H9 (cell line): Measurements from ENCODE around the gene TLE6. TPM values are rescaled to one million over a fixed set of nuclear protein-coding genes. Genes with fewer than 3 reads are reported as not detected.

Experiments
- DNase-seq: peaks from one replicate; pipeline ENCODE4 v3.0.0-alpha.2; 2017
- H2AFZ ChIP-seq: one replicate; pipeline ENCODE4 v1.6.1; 2013; ENCODE audit warnings: mild to moderate bottlenecking, low read length, control low read depth, moderate library complexity
- H2AK5ac ChIP-seq: 2 replicates; pipeline ENCODE4 v1.6.1; 2013; ENCODE audit warnings: low read length, control low read depth, mixed read lengths; ENCODE audit not compliant: insufficient read length
- H2BK120ac ChIP-seq: one replicate; pipeline ENCODE4 v1.6.1; 2013; ENCODE audit warnings: low read depth, mild to moderate bottlenecking, low read length, control low read depth, inconsistent platforms; ENCODE audit not compliant: poor library complexity, severe bottlenecking
- H2BK12ac ChIP-seq: 2 replicates; pipeline ENCODE4 v1.6.1; 2013; ENCODE audit warnings: low read length, control low read depth, mixed read lengths, low read depth; ENCODE audit not compliant: insufficient read length
- H2BK15ac ChIP-seq: 2 replicates; pipeline ENCODE4 v1.6.1; 2013; ENCODE audit warnings: low read depth, low read length, control low read depth
- H2BK20ac ChIP-seq: one replicate; pipeline ENCODE4 v1.6.1; 2013; ENCODE audit warnings: low read depth, mild to moderate bottlenecking, low read length, control low read depth, inconsistent platforms; ENCODE audit not compliant: poor library complexity, severe bottlenecking
- H2BK5ac ChIP-seq: 2 replicates; pipeline ENCODE4 v1.6.1; 2013; ENCODE audit warnings: low read length, control low read depth, mixed read lengths; ENCODE audit not compliant: insufficient read length
- H3K14ac ChIP-seq: 2 replicates; pipeline ENCODE4 v1.6.1; 2013; ENCODE audit warnings: low read length, control low read depth; ENCODE audit not compliant: insufficient read depth
- H3K18ac ChIP-seq: 2 replicates; pipeline ENCODE4 v1.6.1; 2013; ENCODE audit warnings: low read depth, mild to moderate bottlenecking, mixed read lengths, low read length, control low read depth; ENCODE audit not compliant: insufficient read length
- H3K23ac ChIP-seq: 2 replicates; pipeline ENCODE4 v1.6.1; 2013; ENCODE audit warnings: low read length, control low read depth, mixed read lengths, low read depth; ENCODE audit not compliant: insufficient read length
- H3K23me2 ChIP-seq: 2 replicates; pipeline ENCODE4 v1.6.1; 2013; ENCODE audit warnings: low read depth, mild to moderate bottlenecking, mixed read lengths, low read length, control low read depth; ENCODE audit not compliant: insufficient read length, poor library complexity, severe bottlenecking
- H3K27ac ChIP-seq: 2 replicates; pipeline ENCODE4 v1.5.1; 2013; ENCODE audit warnings: low read length, control low read depth, mixed read lengths, low read depth; ENCODE audit not compliant: insufficient read length
- H3K27me3 ChIP-seq: 2 replicates; pipeline ENCODE4 v1.6.1; 2013; ENCODE audit warnings: low read length, control low read depth, inconsistent platforms; ENCODE audit not compliant: insufficient read depth
- H3K4ac ChIP-seq: 2 replicates; pipeline ENCODE4 v1.6.1; 2013; ENCODE audit warnings: low read depth, mild to moderate bottlenecking, control low read depth, inconsistent platforms, low read length, moderate library complexity
- H3K4me1 ChIP-seq: 2 replicates; pipeline ENCODE4 v1.6.1; 2013; ENCODE audit warnings: low read length, control low read depth, inconsistent platforms; ENCODE audit not compliant: insufficient read depth
- H3K4me2 ChIP-seq: 2 replicates; pipeline ENCODE4 v1.6.1; 2013; ENCODE audit warnings: low read length, control low read depth, mixed read lengths; ENCODE audit not compliant: insufficient read length, insufficient read depth
- H3K56ac ChIP-seq: 2 replicates; pipeline ENCODE4 v1.6.1; 2013; ENCODE audit warnings: low read depth, mild to moderate bottlenecking, mixed read lengths, low read length, control low read depth; ENCODE audit not compliant: insufficient read length
- H3K79me1 ChIP-seq: 2 replicates; pipeline ENCODE4 v1.6.1; 2013; ENCODE audit warnings: low read depth, mild to moderate bottlenecking, moderate library complexity, low read length, control low read depth, inconsistent platforms; ENCODE audit not compliant: insufficient read depth, poor library complexity, severe bottlenecking
- H3K79me2 ChIP-seq: 2 replicates; pipeline ENCODE4 v1.6.1; 2013; ENCODE audit warnings: low read length, control low read depth, inconsistent platforms; ENCODE audit not compliant: insufficient read depth
- H3K9ac ChIP-seq: 2 replicates; pipeline ENCODE4 v1.6.1; 2013; ENCODE audit warnings: low read length, control low read depth, mixed read lengths; ENCODE audit not compliant: insufficient read length; ENCODE audit errors: extremely low read depth
- H3K9me3 ChIP-seq: one replicate; pipeline ENCODE4 v1.6.1; 2013; ENCODE audit warnings: low read depth, low read length, inconsistent platforms; ENCODE audit not compliant: control insufficient read depth
- H3T11ph ChIP-seq: one replicate; pipeline ENCODE4 v1.6.1; 2013; ENCODE audit warnings: mild to moderate bottlenecking, low read length, control low read depth, inconsistent platforms
- H4K20me1 ChIP-seq: one replicate; pipeline ENCODE4 v1.6.1; 2013; ENCODE audit not compliant: control insufficient read depth, insufficient read length, insufficient read depth
- H4K5ac ChIP-seq: 2 replicates; pipeline ENCODE4 v1.6.1; 2013; ENCODE audit warnings: low read depth, mild to moderate bottlenecking, mixed read lengths, low read length, control low read depth; ENCODE audit not compliant: insufficient read length
- H4K8ac ChIP-seq: replicated peaks from 2 replicates; pipeline ENCODE4 v1.6.1; 2013; ENCODE audit warnings: low read length, control low read depth, mixed read lengths, low read depth; ENCODE audit not compliant: insufficient read length
- H4K91ac ChIP-seq: 2 replicates; pipeline ENCODE4 v1.6.1; 2013; ENCODE audit warnings: low read depth, mild to moderate bottlenecking, moderate library complexity, mixed read lengths, low read length, control low read depth; ENCODE audit not compliant: insufficient read length
- H3K27ac Mint-ChIP-seq, 3 experiments: 2 replicates in 2 of 3; 3 replicates in 1 of 3; pipeline ENCODE4 v1.8.0; 2020 to 2021; ENCODE audit warnings: mixed read lengths in 3 of 3, mild to moderate bottlenecking in 1 of 3, moderate library complexity in 1 of 3
- H3K27me3 Mint-ChIP-seq: 2 replicates; pipeline ENCODE4 v1.8.0; 2021; ENCODE audit warnings: low read depth, mild to moderate bottlenecking, moderate library complexity, mixed read lengths
- H3K36me3 Mint-ChIP-seq, 3 experiments: 2 replicates in 2 of 3; 3 replicates in 1 of 3; pipeline ENCODE4 v1.8.0; 2020 to 2021; ENCODE audit warnings: low read depth in 3 of 3, mixed read lengths in 3 of 3; ENCODE audit not compliant: insufficient read depth in 1 of 3
- H3K4me1 Mint-ChIP-seq, 2 experiments: 2 replicates each; pipeline ENCODE4 v1.8.0; 2020; ENCODE audit warnings: mixed read lengths in 2 of 2
- H3K4me3 Mint-ChIP-seq, 2 experiments: 2 replicates in 1 of 2; 3 replicates in 1 of 2; pipeline ENCODE4 v1.8.0; 2020 to 2021; ENCODE audit warnings: mild to moderate bottlenecking in 2 of 2, mixed read lengths in 2 of 2, moderate library complexity in 1 of 2
- H3K9me3 Mint-ChIP-seq, 2 experiments: 2 replicates in 1 of 2; 3 replicates in 1 of 2; pipeline ENCODE4 v1.8.0; 2020; ENCODE audit warnings: mild to moderate bottlenecking in 2 of 2, mixed read lengths in 2 of 2, moderate library complexity in 1 of 2
- CTCF ChIP-seq: fragments of 200-600 bp; sonication (generic); conservative IDR thresholded peaks from 3 replicates; pipeline ENCODE4 v1.8.0; 2021; ENCODE audit warnings: antibody characterized with exemption, mild to moderate bottlenecking
- WGBS: extraction: QIAGEN DNeasy Blood & Tissue Kit; methylation state at CpG from one replicate; pipeline ENCODE4 v1.1.7; 2013; ENCODE audit warnings: missing lambda C conversion rate, low lambda C conversion rate, mixed read lengths; ENCODE audit not compliant: insufficient read length; ENCODE audit errors: extremely low coverage; 5-methylcytosine and 5-hydroxymethylcytosine counted together
- total RNA-seq: library from RNA; stranded (reverse); gene quantifications from 2 replicates; pipeline ENCODE4 v1.2.1, GENCODE V29; 2021

TLE6 gene
- total RNA-seq, 1 experiment from 2014 or later, result 1.7 TPM

DNA sequence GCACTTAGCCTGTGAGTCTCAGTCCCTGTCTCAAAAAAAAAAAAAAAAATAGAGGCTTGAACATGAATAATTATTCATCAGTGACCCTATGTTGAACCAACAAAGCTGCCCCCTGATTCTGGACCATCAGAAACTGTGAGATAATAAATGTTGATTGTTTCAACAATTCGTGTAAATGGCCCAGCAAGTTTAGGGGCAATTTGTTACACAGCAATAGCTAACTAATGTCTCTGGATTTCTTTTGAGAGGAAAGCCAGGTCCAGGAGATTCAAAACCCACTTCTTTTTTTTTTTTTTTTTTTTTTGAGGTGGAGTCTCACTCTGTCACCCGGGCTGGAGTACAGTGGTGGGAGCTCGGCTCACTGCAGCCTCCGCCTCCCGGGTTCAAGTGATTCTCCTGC, 12.5 kb upstream of the TLE6 start:
- no peak overlapping the region for H4K91ac ChIP-seq
- no peak overlapping the region for H3K4me2 ChIP-seq
- H4K8ac ChIP-seq, result no peak overlapping the region
- H3K27ac ChIP-seq, result no peak overlapping the region
- H4K5ac ChIP-seq, result no peak overlapping the region
- peaks cover 4% of the 10 kb centered on the region for H3K27me3 Mint-ChIP-seq
- H2BK20ac ChIP-seq, result no peak overlapping the region
- no peaks in the 10 kb centered on the region for H3K9me3 ChIP-seq
- H2BK12ac ChIP-seq, result no peak overlapping the region
- H4K20me1 ChIP-seq, result no peaks in the 10 kb centered on the region
- TF ChIP-seq CTCF, result no peak
- peaks cover 1 to 2% of the 10 kb centered on the region in 2 experiments; a peak in 3 of 5 replicates for H3K9me3 Mint-ChIP-seq
- H3K23ac ChIP-seq, result no peak overlapping the region
- H3K4me1 ChIP-seq, result no peaks in the 10 kb centered on the region
- H3K27ac Mint-ChIP-seq, result no peak overlapping the region
- no peak overlapping the region for H3K18ac ChIP-seq
- H3K56ac ChIP-seq, result no peak overlapping the region
- H3K36me3 Mint-ChIP-seq, result no peaks in the 10 kb centered on the region
- no peak overlapping the region for H3K4me3 Mint-ChIP-seq
- H2BK5ac ChIP-seq, result no peak overlapping the region
- no peaks in the 10 kb centered on the region for H3K27me3 ChIP-seq
- H3K9ac ChIP-seq, result no peak overlapping the region
- H3K4ac ChIP-seq, result no peak overlapping the region
- H3K79me1 ChIP-seq, result no peaks in the 10 kb centered on the region
- no peak overlapping the region for H3K14ac ChIP-seq
- no peak overlapping the region for H2AK5ac ChIP-seq
- DNase-seq, result no peak
- H3T11ph ChIP-seq, result no peak overlapping the region
- no CpG with 5 or more reads among the region's 5 CpGs for WGBS
- no peak overlapping the region for H2BK15ac ChIP-seq
- H2AFZ ChIP-seq, result no peak overlapping the region
- peaks cover 2% of the 10 kb centered on the region in 2 experiments; a peak in 3 of 4 replicates for H3K4me1 Mint-ChIP-seq
- no peaks in the 10 kb centered on the region for H3K79me2 ChIP-seq
- H2BK120ac ChIP-seq, result no peak overlapping the region
- H3K23me2 ChIP-seq, result no peaks in the 10 kb centered on the region
